NCI-H1105 (cell line): ENCODE results near the gene PSD2.
A peak's percentile ranks its signal among the peaks of the same experiment; 100 is the strongest.

Experiments
- DNase-seq: peaks from one replicate; lab custom pipeline; 2025; lab: John Stamatoyannopoulos, UW

The PSD2 gene

DNA sequence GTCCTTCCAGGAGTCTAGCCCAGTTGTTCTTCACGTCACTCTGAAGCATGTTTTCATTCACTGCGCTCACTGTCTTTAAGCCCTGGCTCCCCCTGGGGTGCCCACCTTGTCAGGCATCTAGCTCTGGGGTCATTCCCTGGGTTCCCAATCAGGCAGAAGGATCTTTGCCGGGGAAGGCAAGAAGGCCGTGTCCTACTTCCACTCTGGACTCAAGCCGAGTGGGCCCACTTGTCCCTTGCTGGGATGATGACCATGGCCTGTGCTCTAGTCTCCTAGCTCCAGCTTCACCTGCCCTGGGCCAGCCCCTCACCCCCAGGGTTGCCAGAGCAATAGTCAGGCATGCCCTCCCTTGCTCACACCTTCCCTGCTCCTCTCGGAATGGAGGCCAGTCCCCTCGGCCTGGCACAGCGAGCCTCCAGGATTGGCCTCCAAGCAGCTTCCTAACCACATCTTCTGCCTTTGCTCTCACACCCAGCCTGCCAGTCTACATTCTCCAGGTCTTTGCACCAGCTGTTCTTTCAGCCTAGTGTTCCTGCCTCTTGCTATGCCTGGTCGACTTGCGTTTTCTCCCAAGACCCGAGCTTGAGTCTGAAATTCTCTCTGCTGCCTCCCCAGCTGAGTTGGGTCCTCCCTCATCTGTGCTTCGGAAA, 32.2 kb upstream of the PSD2 start:
- no peak for DNase-seq

DNA sequence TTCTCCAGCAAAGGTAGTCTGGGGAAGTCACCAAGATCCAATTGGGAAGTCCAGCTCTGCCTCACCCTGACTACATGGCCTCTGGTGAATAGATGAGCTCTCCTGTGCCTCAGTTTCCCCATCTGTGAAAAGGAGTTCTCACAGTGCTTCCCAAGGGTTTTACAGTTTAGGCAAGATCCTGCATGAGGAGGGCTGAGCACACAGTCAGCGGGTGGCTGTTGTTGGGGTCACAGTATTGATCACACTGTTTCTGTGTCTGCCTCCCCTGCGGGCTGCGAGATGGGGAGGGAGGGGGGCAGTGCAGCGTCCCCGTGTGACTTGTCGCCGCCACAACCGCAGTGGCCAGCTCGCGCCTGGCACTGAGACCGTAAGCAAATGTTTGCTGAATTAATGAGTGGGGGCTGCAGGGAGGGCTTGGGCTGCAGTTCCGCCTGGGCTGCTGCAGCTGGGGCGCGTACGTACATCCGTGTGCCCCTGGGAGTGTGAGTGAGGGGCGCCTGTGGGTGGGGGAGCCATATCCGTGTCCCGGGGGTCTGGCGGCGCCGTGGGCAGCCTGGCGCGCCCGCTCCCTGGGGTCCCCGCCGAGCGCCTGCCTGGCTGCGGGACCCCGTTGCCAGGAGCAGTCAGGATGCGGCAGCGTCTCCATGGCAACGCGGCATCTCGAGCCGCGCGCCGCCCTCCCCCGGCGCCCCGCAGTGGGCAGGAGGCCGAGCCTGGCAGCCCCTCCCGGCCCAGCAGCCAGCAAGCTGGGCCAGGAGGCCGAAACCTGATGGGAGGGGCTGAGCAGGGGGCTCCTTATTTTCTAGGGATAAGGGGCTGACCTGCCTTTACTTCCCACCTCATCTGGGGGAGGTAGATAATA, 31.4 kb upstream of the PSD2 start:
- no peak for DNase-seq

DNA sequence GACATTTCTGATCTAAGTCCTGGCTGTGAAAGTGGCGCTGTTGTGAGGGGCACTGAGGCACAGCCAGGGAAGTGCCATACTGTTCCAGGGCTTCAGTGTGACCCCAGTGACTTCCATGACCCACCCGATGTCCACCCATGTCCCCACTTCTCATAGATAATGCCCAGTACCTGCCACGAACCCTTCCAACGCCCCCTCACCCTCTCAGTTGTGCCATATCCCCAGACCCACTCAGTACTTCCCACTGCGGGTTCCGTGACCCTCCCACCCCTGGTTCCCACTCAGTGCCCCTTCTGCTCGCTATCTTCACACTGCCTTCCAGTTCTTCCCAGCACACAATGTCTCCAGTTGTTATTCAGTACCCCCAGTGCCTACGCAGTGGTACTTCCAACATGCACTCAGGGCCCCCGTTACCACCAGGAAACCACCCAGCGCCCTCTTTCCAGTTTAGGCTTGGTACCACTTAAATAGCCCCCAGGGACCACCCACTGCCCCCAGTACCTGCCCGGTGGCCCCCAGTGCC, 30.7 kb upstream of the PSD2 start:
- DNase-seq = no peak

DNA sequence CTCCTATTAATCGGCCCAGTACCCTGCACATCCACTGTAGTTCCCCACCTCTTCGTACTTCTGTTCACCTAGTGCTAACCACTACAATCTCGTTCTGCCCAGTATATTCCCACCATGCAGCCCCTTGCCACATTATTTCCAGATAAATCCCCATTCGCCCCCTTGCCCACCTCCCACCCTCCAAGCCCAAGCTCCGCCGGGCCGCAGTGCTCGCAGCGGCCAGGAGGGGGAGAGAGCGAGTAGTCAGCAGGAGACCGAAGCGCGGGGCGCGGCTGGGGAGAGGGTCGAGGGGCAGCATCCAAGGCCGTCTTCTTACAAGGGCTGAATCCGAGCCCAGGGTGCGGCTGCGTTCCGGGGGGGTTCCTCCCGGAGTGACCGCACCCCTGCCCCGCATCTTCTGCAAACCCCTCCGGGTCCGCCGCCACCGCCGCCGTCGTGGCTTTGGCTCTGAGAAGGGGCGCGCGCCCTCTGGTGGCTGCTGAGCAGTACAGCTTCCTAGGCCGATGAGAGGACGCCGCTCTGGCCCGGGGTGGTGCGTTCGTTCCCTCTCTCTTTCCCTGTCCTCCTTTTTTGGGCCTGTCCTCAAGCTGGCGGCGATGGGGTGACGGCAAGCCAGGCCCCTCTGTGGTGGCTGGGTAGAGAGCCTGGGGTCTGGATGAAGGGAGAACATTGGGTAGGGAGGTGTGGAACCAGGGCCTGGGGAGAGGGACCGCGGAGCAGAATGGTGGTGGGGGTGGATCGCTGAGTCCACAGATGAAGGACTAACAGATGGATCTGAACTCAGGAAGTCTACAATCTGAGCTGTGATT, 30.0 kb upstream of the PSD2 start:
- DNase-seq = peak; percentile 55

DNA sequence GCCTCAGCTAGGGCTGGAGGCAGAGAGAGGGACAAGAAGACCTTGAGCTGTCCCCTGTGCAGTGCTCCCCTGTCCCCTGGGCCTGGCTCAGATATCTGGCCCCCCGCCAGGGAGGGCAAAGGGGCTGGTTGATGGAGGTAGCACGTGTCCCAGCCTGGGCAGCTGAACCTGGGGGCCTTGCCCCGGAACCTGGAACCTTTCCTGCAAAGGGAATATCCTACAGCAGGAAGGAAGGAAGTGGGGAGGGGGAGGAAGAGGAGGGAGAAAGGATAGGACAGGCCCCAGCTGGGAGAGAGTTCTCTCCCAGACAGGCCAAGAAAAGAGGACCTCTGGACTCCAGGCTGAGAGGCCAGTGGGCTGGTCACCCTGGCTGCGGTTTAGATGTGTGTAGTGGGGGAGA, 27.6 kb upstream of the PSD2 start:
- DNase-seq = no peak

DNA sequence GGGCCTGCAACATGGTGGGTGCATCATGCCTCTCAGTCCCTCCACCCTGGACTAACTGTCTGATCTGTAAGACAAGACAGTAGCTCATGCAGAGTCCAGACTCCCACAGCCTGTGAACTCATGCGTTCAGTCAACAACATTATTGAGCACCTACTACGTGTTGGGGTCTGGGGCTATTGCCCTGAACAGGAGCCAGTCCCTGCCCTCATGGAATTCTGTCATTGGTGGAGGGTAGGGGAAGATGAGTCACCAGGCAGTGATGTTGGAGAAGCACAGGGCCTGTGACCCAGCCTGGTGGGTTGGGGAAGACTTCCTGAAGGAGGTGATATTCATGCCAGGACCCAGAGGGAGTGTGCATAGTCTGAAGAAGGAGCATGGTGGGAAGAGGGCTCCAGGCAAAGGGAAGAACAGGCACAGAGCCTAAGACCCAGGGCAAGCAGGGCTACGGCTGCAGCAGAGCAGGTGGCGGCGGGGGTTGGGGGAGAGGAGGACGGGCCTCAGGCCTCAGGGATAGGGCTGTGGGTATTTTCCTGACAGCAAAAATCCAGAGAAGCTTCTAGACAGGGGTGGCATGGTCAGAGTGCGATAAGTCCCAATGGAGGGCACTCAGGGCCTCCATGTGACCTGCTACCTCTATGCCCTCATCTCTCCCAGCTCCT, 26.7 kb upstream of the PSD2 start:
- DNase-seq = no peak

DNA sequence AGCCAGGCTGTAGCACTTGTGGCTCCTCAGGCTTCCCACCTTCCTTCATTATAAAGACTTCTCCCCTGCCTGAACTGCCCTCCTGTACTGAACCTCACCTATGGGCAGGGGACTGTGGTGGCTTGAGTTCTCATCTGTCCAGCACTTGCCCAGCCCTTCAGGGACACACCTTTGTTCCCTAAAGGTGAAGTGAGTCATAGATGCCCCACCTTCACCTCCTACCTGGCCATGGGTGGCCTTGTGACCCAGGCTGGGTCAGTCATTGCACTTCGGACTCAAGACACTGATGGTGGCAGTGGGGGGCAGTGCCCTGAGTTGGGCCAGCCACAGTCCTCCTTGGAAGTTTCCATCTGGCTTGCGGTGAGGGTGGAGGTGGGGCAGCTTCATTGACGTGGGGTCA, 26.1 kb upstream of the PSD2 start:
- DNase-seq = no peak

DNA sequence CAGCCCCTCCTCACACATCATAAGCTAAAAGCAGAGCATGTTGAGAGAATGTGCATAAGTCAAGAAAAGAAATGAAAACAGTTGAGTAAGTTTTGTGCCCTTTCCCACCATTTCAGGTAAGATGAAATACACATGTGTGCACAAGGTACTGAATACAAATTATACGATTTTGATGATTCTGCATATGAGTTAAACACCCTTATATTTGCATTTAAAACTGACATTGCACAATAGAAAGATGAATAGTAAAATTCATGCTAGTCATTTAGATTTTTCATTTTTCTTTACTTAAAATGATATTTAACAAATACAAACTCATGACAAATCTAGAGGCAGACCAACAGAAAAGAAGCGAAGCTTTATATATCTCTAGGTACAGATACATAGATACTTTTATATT, 24.9 kb upstream of the PSD2 start:
- DNase-seq = no peak

DNA sequence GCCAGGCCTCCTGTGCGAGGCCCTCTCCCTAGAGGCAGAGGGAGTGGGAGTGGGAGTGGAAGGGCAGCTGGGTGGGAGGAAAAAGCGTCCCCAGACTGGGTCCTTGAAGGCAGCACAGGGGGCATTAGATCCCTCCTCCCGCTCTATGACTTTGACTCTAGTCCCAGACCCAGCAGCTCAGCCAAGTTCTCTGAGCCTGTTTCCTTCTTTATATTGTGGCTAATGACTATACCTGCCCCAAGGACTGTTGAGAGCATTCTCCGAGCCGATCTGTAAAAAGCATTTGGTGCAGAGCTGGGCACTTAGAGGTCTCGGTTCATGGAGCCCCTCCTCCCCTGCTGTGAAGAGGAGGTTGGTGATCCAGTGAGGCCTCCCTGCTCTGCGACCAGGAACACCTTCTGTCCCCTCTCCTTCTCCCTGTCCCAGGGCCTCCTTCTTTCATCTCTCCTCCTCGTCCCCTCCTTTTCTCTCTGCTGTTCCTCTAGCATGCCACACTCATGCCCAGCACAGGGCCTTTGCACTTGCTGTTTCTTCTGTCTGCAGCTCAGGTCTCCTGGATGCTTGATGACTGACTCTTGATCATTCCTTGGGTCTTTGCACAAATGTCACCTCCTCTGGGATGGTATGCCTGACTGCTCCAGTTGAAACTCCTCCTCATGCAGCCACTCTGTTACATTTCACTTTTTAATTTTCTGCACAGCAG, 23.4 kb upstream of the PSD2 start:
- no peak for DNase-seq

DNA sequence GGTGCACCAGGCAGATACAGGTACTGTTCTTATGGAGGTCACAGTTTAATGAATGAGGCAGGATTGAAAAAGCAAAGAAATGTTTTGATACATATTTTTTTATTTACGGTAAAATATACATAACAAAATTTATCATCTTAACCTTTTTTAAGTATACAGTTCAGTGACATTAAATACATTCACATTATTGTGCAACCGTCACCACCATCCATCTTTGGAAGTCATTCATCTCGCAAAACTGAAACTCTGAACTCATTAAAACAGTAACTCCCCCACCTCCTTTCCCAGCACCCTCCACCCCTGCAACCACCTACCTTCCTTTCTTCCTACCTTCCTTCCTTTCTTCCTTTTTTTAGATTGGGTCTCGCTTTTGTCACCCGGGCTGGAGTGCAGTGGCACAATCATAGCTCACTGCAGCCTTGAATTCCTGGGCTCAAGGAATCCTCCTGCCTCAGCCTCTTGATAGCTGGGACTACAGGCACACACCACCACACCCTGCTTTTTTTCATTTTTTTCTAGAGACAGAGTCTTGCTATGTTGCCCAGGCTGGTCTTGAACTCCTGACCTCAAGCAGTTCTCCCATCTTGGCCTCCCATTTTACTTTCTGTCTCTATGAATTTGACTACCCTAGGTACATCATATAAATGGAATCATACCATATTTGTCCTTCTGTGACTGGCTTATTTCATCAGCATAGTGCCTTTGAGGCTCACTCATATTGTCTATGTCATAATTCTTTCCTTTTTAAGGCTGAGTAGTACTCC, 22.5 kb upstream of the PSD2 start:
- no peak for DNase-seq

DNA sequence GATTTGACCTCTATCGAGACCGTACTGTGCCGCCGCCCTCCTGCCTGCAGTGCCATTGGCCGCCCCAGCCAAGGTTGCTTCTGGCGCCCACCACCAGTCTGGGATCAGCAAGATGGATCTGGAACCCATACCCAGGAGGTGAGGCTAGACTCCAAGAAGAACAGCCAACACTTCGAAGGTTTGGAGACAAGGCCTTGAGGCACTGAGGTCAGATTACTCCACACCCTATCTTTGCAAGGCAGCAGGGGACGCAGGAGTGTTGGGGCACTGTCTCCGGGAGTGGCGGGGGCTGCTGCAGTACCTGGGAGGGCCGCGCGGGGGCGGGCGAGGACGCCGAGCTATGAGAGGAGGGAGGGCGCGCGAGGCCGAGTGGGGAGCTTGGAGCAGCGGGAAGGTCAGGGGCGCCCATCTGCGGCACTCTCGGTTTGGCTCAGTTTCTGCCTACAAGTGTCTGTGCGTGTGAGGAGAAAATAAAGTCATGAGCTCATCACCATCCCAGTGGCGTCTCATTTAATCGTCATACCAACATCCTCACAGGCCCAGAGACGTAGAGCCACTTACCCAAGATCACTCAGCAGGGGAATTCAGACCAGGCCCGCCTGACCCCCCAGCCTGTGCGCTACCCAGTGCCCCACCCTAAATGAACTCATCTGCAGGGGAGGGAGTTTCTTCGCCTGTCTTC, 20.5 kb upstream of the PSD2 start:
- peak; percentile 38 for DNase-seq

DNA sequence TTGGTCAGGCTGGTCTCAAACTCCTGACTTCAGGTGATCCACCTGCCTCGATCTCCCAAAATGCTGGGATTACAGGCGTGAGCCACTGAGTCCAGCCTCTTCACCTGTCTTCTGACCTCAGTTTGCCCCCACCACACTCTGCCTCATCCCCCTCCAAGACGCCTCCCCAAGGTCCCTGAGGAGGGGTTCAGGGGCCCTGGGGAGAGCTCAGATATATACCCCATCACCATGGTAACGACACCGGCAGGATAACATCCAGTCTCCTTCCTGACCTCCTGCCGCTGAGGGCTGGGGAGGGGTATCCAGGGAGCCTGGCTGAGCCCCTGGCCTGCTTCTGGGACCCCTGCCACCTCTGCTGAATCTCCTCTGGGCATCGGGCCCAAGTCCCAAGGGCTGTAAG, 19.7 kb upstream of the PSD2 start:
- no peak for DNase-seq

DNA sequence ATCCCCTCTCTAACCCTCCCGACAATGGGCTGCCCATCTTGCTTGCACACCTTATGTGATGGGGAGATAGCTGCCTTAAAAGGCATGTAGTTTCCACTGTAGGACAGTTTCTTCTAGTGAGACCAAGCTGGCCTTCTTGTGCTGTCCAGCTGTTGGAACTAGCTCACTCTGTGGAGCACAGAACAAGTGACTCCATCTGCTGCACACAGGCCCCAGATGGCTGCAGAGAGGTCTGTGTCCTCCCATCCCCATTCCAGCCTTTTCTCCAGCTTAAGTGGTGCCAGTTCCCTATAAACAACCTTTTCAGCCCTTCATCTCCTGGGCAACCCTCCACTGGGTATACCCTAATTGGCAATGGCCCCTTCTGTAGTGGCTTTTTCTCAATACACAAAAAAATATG, 18.7 kb upstream of the PSD2 start:
- DNase-seq = no peak

DNA sequence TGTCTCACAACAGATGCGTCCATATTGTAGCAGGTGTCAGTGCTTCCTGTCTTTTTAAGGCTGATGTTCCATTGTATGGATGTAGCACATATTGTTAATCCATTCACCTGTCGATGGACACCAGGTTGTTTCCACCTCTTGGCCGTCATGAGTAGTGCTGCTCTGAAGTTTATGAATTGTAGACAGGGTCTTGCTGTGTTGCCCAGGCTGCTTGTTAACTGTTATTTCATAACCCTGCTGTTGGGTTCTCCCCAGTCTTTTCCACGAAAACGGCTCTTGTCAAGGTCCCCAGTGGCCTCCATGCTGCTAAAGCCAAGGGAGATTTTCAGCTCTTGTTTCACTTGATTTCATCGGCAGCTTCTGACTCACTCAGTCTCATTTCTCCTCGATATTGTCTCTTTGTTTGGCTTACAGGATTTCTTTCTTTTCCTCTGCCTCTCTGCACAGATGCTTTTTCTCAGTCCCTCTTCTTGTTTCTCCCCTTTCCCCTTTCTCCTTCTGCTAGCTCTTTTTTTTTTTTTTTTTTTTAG, 12.1 kb upstream of the PSD2 start:
- DNase-seq = no peak

DNA sequence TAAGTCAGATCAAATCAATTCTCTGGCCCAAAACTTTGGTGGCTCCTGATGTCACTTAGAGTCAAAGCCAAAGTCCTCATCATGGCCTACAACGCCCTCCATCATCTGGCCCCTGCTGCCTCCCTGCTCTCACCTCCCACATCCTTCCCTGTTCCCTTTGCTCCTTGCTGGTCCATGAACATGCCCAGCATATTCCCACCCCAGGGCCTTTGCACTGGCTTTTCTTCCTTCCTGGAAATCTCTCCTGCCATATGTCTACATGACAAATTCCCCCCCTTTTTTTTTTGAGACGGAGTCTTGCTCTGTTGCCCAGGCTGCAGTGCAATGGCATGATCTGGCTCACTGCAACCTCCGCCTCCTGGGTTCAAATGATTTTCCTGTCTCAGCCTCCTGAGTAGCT, 11.1 kb upstream of the PSD2 start:
- DNase-seq = no peak

DNA sequence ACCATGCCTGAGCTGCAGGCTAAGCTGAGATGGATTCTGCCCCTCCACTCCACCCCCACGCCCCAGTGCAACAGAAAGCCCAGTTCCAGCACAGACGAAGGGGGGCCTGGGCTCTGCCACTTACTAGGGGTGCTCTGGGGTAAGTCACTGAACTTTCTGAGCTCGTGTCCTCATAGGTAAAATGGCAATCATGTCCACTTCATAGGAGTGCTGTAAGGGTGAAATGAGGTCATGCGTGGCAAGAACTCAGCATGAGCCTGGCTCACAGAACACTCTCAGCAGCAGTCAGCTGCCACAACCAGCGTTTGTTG, 8.4 kb upstream of the PSD2 start:
- no peak for DNase-seq

DNA sequence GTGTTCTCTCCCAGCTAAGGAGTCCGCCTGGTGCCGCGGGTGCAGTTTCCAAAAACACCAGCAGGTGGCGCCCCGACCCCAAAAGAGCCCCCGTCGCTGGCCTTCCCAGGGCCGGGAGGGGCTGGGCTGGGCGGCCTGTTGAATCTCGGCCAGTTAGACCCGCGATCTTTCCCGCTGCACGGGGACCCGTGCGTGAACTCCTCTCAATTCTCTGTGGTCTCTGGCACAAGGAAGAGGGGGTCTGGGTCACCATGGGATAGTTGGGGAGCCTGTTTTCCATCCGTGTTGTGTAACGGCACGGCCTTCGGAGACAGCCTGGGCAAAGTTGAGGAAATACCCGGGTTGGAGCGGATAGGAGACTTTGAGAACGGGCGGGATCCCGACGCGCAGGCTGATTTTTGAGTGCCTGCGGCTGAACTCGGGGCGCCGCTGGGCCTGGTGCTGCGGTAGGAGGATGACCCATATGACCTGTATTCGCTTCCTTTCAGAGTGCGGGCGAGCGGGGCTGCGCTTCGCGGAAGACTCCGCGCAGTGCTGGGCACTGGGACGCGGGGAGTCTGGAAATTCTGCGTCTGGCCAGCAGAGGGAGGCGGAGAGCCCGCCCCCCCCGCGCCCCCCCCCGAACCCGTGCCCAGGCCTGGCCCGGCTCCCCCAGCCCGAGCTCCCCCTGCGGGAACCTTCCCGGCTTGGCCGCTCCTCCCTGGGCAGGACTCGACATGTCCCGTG, 7.9 kb upstream of the PSD2 start:
- DNase-seq = peak; percentile 10

DNA sequence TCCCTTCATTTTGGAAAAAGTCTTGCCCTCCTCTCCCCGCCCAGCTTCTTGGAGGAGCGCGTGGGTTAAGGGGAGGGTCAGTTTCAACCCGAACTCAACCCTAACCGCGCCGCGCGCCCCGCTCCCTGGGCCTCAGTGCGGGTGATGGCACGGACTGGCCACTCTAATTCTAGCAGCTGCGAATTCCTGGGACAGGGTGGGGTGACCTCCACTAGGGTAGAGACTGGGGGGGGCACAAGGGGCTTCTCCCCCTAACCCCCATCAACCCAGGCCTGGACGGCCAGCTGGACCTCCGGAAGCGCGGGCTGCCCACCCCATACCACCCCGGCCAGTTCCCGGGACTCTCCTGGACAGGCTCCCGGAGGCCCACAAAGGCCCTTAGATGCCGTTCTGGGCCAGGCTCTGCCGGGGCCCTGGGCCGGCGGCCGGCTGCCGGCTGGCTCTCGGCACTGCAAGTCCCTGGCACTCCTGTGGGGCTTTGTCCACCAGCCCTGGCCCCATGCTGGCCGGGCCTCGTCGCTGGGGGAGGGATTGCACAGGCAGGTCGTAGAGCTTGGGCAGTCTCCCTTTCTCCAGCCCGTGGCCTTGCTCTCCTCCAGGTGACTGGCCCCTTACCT, 7.2 kb upstream of the PSD2 start:
- DNase-seq = no peak
